Measurements from ENCODE around the gene EML4.

The EML4 gene

GRCh38 chr2:42153944-42154581 is 15.1 kb upstream of the EML4 start:
- DNase-seq (ENCODE audit: low read depth) = no peak
- TF ChIP-seq CTCF (IDR thresholded peaks at IDR 0.05; ENCODE audit: low read depth, low read length, missing control alignments) = no peak
- no peak overlapping the region for H3K4me3 ChIP-seq (ENCODE audit: low read depth, low read length)

- TF ChIP-seq CTCF (IDR thresholded peaks at IDR 0.05; ENCODE audit: low read depth, low read length, missing control alignments) = no peak
- no peak overlapping the region for H3K4me3 ChIP-seq (ENCODE audit: low read depth, low read length)
- no peak for DNase-seq (ENCODE audit: low read depth)
These were observed 12.4 kb upstream of the EML4 start for GRCh38 chr2:42156721-42157120.

- H3K4me3 ChIP-seq (ENCODE audit: low read depth, low read length) = no peak overlapping the region
- TF ChIP-seq CTCF (IDR thresholded peaks at IDR 0.05; ENCODE audit: low read depth, low read length, missing control alignments) = no peak
- no peak for DNase-seq (ENCODE audit: low read depth)
These were observed 7.7 kb upstream of the EML4 start for GRCh38 chr2:42161444-42161843.

GRCh38 chr2:42163444-42164045 is 5.6 kb upstream of the EML4 start:
- DNase-seq (ENCODE audit: low read depth) = no peak
- no peak overlapping the region for H3K4me3 ChIP-seq (ENCODE audit: low read depth, low read length)
- TF ChIP-seq CTCF (IDR thresholded peaks at IDR 0.05; ENCODE audit: low read depth, low read length, missing control alignments) = no peak

GRCh38 chr2:42164046-42164445 is 5.1 kb upstream of the EML4 start:
- no peak overlapping the region for H3K4me3 ChIP-seq (ENCODE audit: low read depth, low read length)
- no peak for TF ChIP-seq CTCF (IDR thresholded peaks at IDR 0.05; ENCODE audit: low read depth, low read length, missing control alignments)
- DNase-seq (ENCODE audit: low read depth) = no peak

GRCh38 chr2:42164971-42165370 is 4.2 kb upstream of the EML4 start:
- DNase-seq (ENCODE audit: low read depth) = no peak
- TF ChIP-seq CTCF (IDR thresholded peaks at IDR 0.05; ENCODE audit: low read depth, low read length, missing control alignments) = no peak
- no peak overlapping the region for H3K4me3 ChIP-seq (ENCODE audit: low read depth, low read length)

GRCh38 chr2:42167458-42167857 is 1.7 kb upstream of the EML4 start:
- H3K4me3 ChIP-seq (ENCODE audit: low read depth, low read length) = no peak overlapping the region
- TF ChIP-seq CTCF (IDR thresholded peaks at IDR 0.05; ENCODE audit: low read depth, low read length, missing control alignments) = no peak
- no peak for DNase-seq (ENCODE audit: low read depth)
